Bronchial epithelial cell (primary cell): ENCODE measurements around the gene POLA2. TPM values are rescaled to one million over a fixed set of nuclear protein-coding genes. Genes with fewer than 3 reads are reported as not detected.
"Not testable (repeated sequence)": the region's sequence is repeated elsewhere in the genome, so short reads cannot be mapped to it uniquely, and the experiment has no call there.

Experiments
- DNase-seq: peaks from one replicate; pipeline ENCODE4 v3.0.0-alpha.2; 2010; ENCODE audit warnings: low read depth
- FAIRE-seq: peaks from 2 replicates; lab custom pipeline; 2011; peaks lifted over from hg19 to GRCh38; lab: Jason Lieb, UNC
- H3K27me3 ChIP-seq: 2 replicates; pipeline ENCODE4 v1.5.1; 2011; ENCODE audit warnings: low read length; ENCODE audit not compliant: control insufficient read depth, insufficient read depth
- H3K36me3 ChIP-seq: 2 replicates; pipeline ENCODE4 v1.5.1; 2011; ENCODE audit warnings: low read length; ENCODE audit not compliant: control insufficient read depth, insufficient read depth
- H3K4me3 ChIP-seq: 2 replicates; pipeline ENCODE4 v1.5.1; 2011; ENCODE audit warnings: mild to moderate bottlenecking, low read depth, low read length, control low read depth
- CTCF ChIP-seq: IDR thresholded peaks from 2 replicates; pipeline ENCODE4 v1.5.1; 2011; ENCODE audit warnings: mild to moderate bottlenecking, moderate library complexity, low read length, control low read depth, inconsistent platforms; ENCODE audit not compliant: insufficient read depth, severe bottlenecking
- total RNA-seq: library from RNA; depleted of rRNA; stranded (reverse); fragments of >200 nt; gene quantifications from 2 replicates; pipeline ENCODE4 v1.2.1, GENCODE V29; 2014

POLA2 gene
- total RNA-seq, 1 donor from 2014 or later = 1.6 TPM

DNA sequence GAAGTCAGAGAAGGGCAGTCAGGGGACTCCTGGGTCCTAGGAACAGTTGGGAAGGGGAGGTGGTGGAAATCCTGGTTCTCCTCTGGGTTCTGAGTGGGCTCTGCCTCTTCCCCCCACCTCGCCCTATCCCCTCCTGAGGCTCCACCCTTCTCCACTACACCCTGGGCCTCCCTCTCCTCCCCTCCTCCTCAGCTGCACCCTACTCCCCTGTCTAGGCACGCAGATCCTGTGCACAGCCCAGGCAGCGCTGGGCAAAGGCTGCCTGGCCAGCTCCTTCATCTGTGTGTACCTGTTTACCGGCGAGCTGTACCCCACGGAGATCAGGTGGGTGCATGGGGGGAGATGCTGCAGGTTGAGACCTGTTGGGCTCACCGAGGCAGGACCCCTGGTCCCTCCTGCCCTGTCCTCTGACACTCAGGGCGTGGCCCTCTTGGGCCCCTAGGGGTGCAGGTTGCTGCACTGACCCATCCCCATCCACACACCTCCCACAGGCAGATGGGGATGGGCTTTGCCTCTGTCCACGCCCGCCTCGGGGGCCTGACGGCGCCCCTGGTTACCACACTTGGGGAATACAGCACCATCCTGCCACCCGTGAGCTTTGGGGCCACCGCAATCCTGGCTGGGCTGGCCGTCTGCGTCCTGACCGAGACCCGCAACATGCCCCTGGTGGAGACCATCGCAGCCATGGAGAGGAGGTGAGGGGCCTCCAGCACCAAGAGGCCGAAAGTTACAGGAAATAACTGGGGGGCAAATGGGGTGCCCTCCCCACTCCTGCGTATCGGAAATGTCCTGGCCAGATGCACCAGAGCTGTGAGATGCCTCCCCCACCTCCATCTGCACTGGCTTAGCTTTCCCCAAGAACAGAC, 25.3 kb upstream of the POLA2 start:
- no peak for DNase-seq
- no peak for FAIRE-seq
- H3K4me3 ChIP-seq = no peak overlapping the region
- H3K27me3 ChIP-seq = no peaks in the 10 kb centered on the region
- H3K36me3 ChIP-seq = peaks cover 2% of the 10 kb centered on the region
- TF ChIP-seq CTCF = no peak

DNA sequence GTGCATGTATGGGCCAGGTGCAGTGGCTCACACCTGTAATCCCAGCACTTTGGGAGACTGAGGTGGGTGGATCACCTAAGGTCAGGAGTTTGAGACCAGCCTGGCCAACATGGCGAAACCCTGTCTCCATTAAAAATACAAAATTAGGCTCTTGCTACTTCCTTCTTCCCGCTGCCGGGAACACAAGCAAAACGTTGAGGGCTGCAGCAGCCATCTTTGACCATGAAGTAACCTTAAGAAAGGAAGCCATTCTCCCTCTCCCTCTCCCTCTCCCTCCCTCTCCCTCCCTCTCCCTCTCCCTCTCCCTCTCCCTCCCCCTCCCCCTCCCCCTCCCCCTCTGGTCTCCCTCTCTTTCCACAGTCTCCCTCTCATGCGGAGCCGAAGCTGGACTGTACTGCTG, 23.5 kb upstream of the POLA2 start:
- DNase-seq, H3K4me3 ChIP-seq, H3K36me3 ChIP-seq, FAIRE-seq, H3K27me3 ChIP-seq: not testable (repeated sequence)

DNA sequence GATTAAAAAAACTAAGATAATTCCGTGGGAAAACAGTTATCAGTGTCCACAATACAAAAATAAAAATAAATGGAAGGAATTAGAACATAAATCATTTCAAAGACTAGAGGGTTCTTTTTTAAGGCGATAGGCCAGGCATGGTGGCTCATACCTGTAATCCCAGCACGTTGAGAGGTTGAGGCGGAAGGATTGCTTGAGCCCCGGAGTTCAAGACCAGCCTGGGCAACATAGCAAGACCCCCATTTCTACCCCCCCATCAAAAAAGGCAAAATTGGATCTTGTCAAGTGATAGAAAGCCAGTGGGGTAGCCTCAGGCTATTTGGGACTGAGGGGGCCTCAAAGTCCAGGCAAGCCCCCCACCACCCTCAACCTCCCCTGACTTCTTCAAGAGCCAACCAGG, 20.6 kb upstream of the POLA2 start:
- Histone ChIP-seq H3K27me3 (no peaks in the 10 kb centered on the region), H3K36me3 (peaks cover 2% of the 10 kb centered on the region), H3K4me3 (no peak overlapping the region)
- FAIRE-seq (no peak), DNase-seq (no peak)
- no peak for TF ChIP-seq CTCF

DNA sequence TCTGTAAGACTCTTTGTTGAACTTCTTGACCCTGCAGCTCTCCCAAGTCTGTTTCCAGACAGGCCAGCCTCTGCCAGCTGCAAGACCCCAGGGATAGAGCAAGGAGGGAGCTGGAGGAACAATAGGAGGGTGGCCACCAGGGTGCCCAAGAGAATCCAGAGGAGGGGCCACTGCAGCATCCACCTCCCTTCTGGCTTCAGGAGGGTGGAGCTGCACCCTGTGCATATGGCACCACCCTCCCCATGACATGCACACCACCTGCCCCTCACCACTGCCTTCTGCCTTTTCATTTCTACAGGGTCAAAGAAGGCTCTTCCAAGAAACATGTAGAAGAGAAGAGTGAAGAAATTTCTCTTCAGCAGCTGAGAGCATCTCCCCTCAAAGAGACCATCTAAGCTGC, 20.1 kb upstream of the POLA2 start:
- no peaks in the 10 kb centered on the region for H3K27me3 ChIP-seq
- DNase-seq (no peak), FAIRE-seq (no peak)
- H3K36me3 ChIP-seq = no peaks in the 10 kb centered on the region
- TF ChIP-seq CTCF = no peak
- no peak overlapping the region for H3K4me3 ChIP-seq

GRCh38 chr11:65242389-65242788, 19.4 kb upstream of the POLA2 start:
- Histone ChIP-seq H3K27me3 (no peaks in the 10 kb centered on the region), H3K4me3 (no peak overlapping the region), H3K36me3 (no peaks in the 10 kb centered on the region)
- no peak for DNase-seq
- FAIRE-seq = no peak
- no peak for TF ChIP-seq CTCF

DNA sequence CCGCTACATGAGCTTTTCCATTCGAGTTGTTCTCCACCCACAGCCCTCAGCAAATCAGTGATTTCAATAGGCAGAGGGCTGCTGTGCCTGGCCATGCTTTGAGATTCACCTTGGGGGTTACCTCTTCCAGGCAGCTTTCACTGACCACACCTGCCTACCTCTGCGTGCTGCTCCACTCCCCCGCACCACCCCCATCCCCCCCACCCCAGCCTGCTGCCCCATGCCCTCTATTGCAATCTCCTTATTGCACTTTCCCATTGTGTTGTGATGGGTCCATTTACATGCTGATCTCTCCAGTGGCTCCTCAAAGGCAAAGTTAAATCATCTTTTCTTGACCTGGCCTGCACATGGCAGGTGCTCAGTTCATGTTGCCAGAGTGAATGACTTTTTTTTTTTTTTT, 18.0 kb upstream of the POLA2 start:
- no peaks in the 10 kb centered on the region for H3K27me3 ChIP-seq
- no peak for FAIRE-seq

DNA sequence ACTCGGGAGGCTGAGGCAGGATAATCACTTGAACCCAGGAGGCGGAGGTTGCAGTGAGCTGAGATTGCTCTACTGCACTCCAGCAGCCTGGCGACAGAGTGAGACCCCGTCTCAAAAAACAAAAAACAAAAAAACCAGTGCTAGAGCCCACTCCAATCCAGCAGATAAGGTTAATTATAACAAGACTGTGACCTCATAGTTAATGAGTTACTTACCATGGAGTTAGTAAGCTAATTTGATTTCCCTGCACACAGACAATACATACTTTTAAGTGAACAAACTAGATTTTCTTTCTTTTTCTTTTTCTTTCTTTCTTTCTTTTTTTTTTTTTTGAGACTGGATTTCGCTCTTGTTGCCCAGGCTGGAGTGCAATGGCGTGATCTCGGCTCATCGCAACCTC, 16.7 kb upstream of the POLA2 start:
- not testable (repeated sequence) for H3K27me3 ChIP-seq, FAIRE-seq, DNase-seq, H3K4me3 ChIP-seq, H3K36me3 ChIP-seq

More for the DNA sequence above, 18.0 kb upstream of the POLA2 start:
- no peaks in the 10 kb centered on the region for H3K36me3 ChIP-seq
- H3K4me3 ChIP-seq = no peak overlapping the region
- no peak for TF ChIP-seq CTCF
- no peak for DNase-seq
